B cell (primary cell): Measurements from ENCODE around the gene CTNNA2. TPM values are rescaled to one million over a fixed set of nuclear protein-coding genes. Genes with fewer than 3 reads are reported as not detected.

Experiments used
- ATAC-seq: fragments of 200-7000 bp; cut with Tn5 transposase; one replicate; pipeline ENCODE4 v1.10.0; 2021; ENCODE audit warnings: low read depth, mild to moderate bottlenecking, moderate number of reproducible peaks, moderate library complexity
- CTCF ChIA-PET: fragments of 350-600 bp; sonication (Branson Sonifier 250); formaldehyde crosslinking; loops from one replicate; lab custom pipeline; 2021; ENCODE audit warnings: antibody characterized with exemption, inconsistent platforms; lab: Charles Lee
- POLR2A ChIA-PET: fragments of 350-600 bp; sonication (Branson Sonifier 250); formaldehyde crosslinking; loops from one replicate; lab custom pipeline; 2021; ENCODE audit warnings: antibody characterized with exemption; lab: Charles Lee
- DNase-seq: peaks from one replicate; pipeline ENCODE4 v3.0.0; 2013
- H2AFZ ChIP-seq: 2 replicates; pipeline ENCODE4 v1.6.1; 2012; ENCODE audit warnings: mild to moderate bottlenecking, low read depth, low read length; ENCODE audit not compliant: insufficient read depth, poor library complexity, severe bottlenecking
- H3K27ac ChIP-seq, 2 donors: 1 replicate in 1 of 2; 2 replicates in 1 of 2; pipeline ENCODE4 v1.5.1; 2012 to 2013; ENCODE audit warnings: low read length in 2 of 2, mild to moderate bottlenecking in 2 of 2, moderate library complexity in 1 of 2
- H3K27me3 ChIP-seq, 4 experiments: fragments of 200-600 bp in 1 of 4; sonication (generic) in 1 of 4; replicated peaks in 1 of 4; 1 replicate in 2 of 4; 2 replicates in 2 of 4; pipeline versions ENCODE4 v1.6.1 to v1.7.0; 2013 to 2016; ENCODE audit warnings: low read length in 3 of 4, mild to moderate bottlenecking in 2 of 4, mixed read lengths in 1 of 4, moderate library complexity in 1 of 4; ENCODE audit not compliant: insufficient read depth in 4 of 4, control insufficient read depth in 3 of 4; ENCODE audit errors: control extremely low read depth in 1 of 4
- H3K36me3 ChIP-seq, 2 experiments: replicated peaks in 1 of 2; 1 replicate in 1 of 2; 2 replicates in 1 of 2; pipeline versions ENCODE4 v1.6.1 to v1.7.1; 2013; ENCODE audit warnings: low read length in 1 of 2; ENCODE audit not compliant: insufficient read depth in 2 of 2, control insufficient read depth in 1 of 2; ENCODE audit errors: control extremely low read depth in 1 of 2, extremely low read depth in 1 of 2
- H3K4me1 ChIP-seq, 2 donors: fragments of 200-600 bp in 1 of 2; sonication (generic) in 1 of 2; 1 replicate in 1 of 2; 2 replicates in 1 of 2; pipeline versions ENCODE4 v1.5.1 to v1.6.1; 2013 to 2017; ENCODE audit warnings: low read length in 2 of 2; ENCODE audit not compliant: control insufficient read depth in 2 of 2, insufficient read depth in 2 of 2
- H3K4me2 ChIP-seq: replicated peaks from 2 replicates; pipeline ENCODE3; 2012; ENCODE audit warnings: mild to moderate bottlenecking, low read depth, low read length; ENCODE audit not compliant: poor library complexity, severe bottlenecking
- H3K4me3 ChIP-seq, 5 experiments: fragments of 200-600 bp in 1 of 5; sonication (generic) in 1 of 5; 1 replicate in 3 of 5; 2 replicates in 2 of 5; pipeline versions ENCODE4 v1.5.1 to v1.7.0; 2011 to 2016; ENCODE audit warnings: low read length in 4 of 5, mild to moderate bottlenecking in 4 of 5, low read depth in 2 of 5, control low read depth in 1 of 5, moderate library complexity in 1 of 5; ENCODE audit not compliant: insufficient read depth in 1 of 5; ENCODE audit errors: control extremely low read depth in 1 of 5, extremely low read depth in 1 of 5
- H3K79me2 ChIP-seq: fragments of 200-600 bp; sonication (generic); one replicate; pipeline ENCODE4 v1.6.0; 2016; ENCODE audit warnings: low read length; ENCODE audit not compliant: control insufficient read depth, insufficient read depth
- H3K9ac ChIP-seq: fragments of 200-600 bp; sonication (generic); 2 replicates; pipeline ENCODE4 v1.6.1; 2017; ENCODE audit warnings: mild to moderate bottlenecking, low read length, moderate library complexity
- H3K9me3 ChIP-seq, 3 donors: one replicate each; pipeline versions ENCODE4 v1.6.1 to v1.7.1; 2013; ENCODE audit warnings: low read length in 2 of 3; ENCODE audit not compliant: control insufficient read depth in 2 of 3, insufficient read depth in 1 of 3; ENCODE audit errors: control extremely low read depth in 1 of 3
- H4K20me1 ChIP-seq: 2 replicates; pipeline ENCODE4 v1.6.0; 2012; ENCODE audit warnings: mild to moderate bottlenecking, low read length; ENCODE audit not compliant: insufficient read depth, control insufficient read depth, poor library complexity, severe bottlenecking
- H3K27ac Mint-ChIP-seq: one replicate; pipeline ENCODE4 v1.8.0; 2021; ENCODE audit warnings: mixed read lengths
- H3K27me3 Mint-ChIP-seq: one replicate; pipeline ENCODE4 v1.8.0; 2021; ENCODE audit warnings: mixed read lengths
- H3K4me1 Mint-ChIP-seq: one replicate; pipeline ENCODE4 v1.8.0; 2021; ENCODE audit warnings: mixed read lengths
- H3K4me3 Mint-ChIP-seq: one replicate; pipeline ENCODE4 v1.8.0; 2021; ENCODE audit warnings: mixed read lengths
- H3K9me3 Mint-ChIP-seq: one replicate; pipeline ENCODE4 v1.8.0; 2022; ENCODE audit warnings: mixed read lengths; ENCODE audit not compliant: insufficient read depth
- EZH2 ChIP-seq: IDR thresholded peaks from 2 replicates; pipeline ENCODE4 v1.6.1; 2012; ENCODE audit warnings: borderline replicate concordance, low read depth, mild to moderate bottlenecking, moderate library complexity, low read length; ENCODE audit not compliant: insufficient read depth, poor library complexity, severe bottlenecking
- WGBS: methylation state at CpG from one replicate; pipeline ENCODE4 v1.1.5; 2013; ENCODE audit warnings: missing lambda C conversion rate; ENCODE audit not compliant: insufficient coverage; 5-methylcytosine and 5-hydroxymethylcytosine counted together
- intact Hi-C: fragments of 100-400 bp; cut with micrococcal nuclease; formaldehyde crosslinking; loops from one replicate; pipeline ENCODE4 v1.10.0; 2022
- polyA plus RNA-seq: library from polyadenylated mRNA; depleted of rRNA; stranded (reverse); fragments of >200 nt; gene quantifications from 2 replicates; pipeline ENCODE4 v1.2.3, GENCODE V29; 2012
- total RNA-seq, 2 donors: library from RNA; stranded (reverse); fragments of 120-200 nt in 1 of 2; gene quantifications; 1 replicate in 1 of 2; 2 replicates in 1 of 2; pipeline versions ENCODE4 v1.2.3 to v1.2.4, GENCODE V29; 2013 to 2022
- TF ChIP-seq, protein P1 (sequence below): fragments of 200-600 bp; IDR thresholded peaks from one replicate; pipeline ENCODE4 v1.8.0; 2022; ENCODE audit warnings: antibody characterized with exemption, mild to moderate bottlenecking

Gene CTNNA2
- total and polyA plus RNA-seq, 2 donors (not counting 1 experiment from before 2014, with no cell fraction given), result not detected

DNA sequence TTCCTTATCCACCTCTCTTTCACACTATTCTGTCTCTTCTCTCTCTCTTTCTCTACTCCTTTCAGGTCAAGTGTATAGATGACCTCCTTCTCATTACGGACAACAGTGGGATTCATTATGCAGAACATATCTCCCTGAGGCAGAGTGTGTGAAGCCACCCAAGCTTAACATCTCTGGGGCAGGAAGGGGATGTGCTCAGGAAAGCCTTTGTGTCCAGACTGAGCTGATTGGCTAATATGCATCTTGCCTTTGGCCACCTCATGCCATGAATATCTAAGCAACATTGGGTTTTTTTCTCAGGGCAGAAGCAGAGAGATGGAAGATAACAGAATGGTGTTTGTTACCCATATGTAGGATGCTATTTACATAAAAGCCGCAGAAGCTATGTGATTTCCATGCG lies 1003.1 kb downstream of the CTNNA2 start:
- H3K4me1 Mint-ChIP-seq, result no peaks in the 10 kb centered on the region
- H3K4me3 ChIP-seq, result no peak overlapping the region
- peaks cover 0 to 5% (median 0%) of the 10 kb centered on the region in 3 donors for H3K9me3 ChIP-seq
- CTCF ChIA-PET, result no interaction called here
- no peak for TF ChIP-seq EZH2
- TF ChIP-seq, protein P1, sequence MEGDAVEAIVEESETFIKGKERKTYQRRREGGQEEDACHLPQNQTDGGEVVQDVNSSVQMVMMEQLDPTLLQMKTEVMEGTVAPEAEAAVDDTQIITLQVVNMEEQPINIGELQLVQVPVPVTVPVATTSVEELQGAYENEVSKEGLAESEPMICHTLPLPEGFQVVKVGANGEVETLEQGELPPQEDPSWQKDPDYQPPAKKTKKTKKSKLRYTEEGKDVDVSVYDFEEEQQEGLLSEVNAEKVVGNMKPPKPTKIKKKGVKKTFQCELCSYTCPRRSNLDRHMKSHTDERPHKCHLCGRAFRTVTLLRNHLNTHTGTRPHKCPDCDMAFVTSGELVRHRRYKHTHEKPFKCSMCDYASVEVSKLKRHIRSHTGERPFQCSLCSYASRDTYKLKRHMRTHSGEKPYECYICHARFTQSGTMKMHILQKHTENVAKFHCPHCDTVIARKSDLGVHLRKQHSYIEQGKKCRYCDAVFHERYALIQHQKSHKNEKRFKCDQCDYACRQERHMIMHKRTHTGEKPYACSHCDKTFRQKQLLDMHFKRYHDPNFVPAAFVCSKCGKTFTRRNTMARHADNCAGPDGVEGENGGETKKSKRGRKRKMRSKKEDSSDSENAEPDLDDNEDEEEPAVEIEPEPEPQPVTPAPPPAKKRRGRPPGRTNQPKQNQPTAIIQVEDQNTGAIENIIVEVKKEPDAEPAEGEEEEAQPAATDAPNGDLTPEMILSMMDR, result no peak
- POLR2A ChIA-PET, result no interaction called here
- intact Hi-C loops, result no loop called here
- H2AFZ ChIP-seq, result no peak overlapping the region
- H3K36me3 ChIP-seq, result no peaks in the 10 kb centered on the region
- peaks cover 5% of the 10 kb centered on the region for H3K9me3 Mint-ChIP-seq
- no peaks in the 10 kb centered on the region for H4K20me1 ChIP-seq
- H3K4me1 ChIP-seq, result no peaks in the 10 kb centered on the region
- ATAC-seq (no peak), DNase-seq (no peak)
- H3K4me3 Mint-ChIP-seq, result no peak overlapping the region
- no peak overlapping the region for H3K4me2 ChIP-seq
- WGBS, result 100% methylated on average over 2 of the region's 3 CpGs
- H3K9ac ChIP-seq, result no peak overlapping the region
- H3K27ac Mint-ChIP-seq, result no peak overlapping the region
- H3K27ac ChIP-seq, result no peak overlapping the region
- H3K27me3 Mint-ChIP-seq, result no peaks in the 10 kb centered on the region
- no peaks in the 10 kb centered on the region for H3K27me3 ChIP-seq
- H3K79me2 ChIP-seq, result no peaks in the 10 kb centered on the region

DNA sequence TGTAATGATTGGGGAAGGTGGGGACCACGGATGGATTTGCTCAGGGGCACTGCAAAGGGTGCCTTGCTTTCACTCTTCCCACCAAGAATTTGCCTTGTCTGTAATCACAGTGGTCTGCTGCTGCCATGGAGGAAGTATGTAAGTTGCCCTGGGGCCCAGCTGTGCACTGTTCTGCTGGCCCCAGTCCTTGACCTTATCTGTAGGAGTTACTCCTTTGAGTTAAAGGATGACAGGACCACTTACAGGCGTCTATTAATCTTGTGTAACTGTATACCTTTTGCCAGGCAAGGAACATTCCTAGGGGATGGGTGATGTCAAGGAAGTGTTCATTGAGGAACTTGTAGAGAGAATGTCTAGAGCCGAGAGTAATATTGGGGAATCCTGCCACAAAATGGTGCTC lies 1004.5 kb downstream of the CTNNA2 start:
- Histone ChIP-seq H3K9ac (no peak overlapping the region), H3K36me3 (no peaks in the 10 kb centered on the region), H3K4me2 (no peak overlapping the region), H2AFZ (no peak overlapping the region), H3K4me1 (no peaks in the 10 kb centered on the region), H3K9me3 (peaks cover 0 to 6% (median 0%) of the 10 kb centered on the region in 3 donors), H3K4me3 (no peak overlapping the region), H4K20me1 (no peaks in the 10 kb centered on the region), H3K27ac (no peak overlapping the region), H3K79me2 (no peaks in the 10 kb centered on the region), H3K27me3 (no peaks in the 10 kb centered on the region)
- POLR2A ChIA-PET, result no interaction called here
- CTCF ChIA-PET, result no interaction called here
- no peaks in the 10 kb centered on the region for H3K4me1 Mint-ChIP-seq
- H3K27ac Mint-ChIP-seq, result no peak overlapping the region
- no peak for ATAC-seq
- DNase-seq, result no peak
- peaks cover 5% of the 10 kb centered on the region for H3K9me3 Mint-ChIP-seq
- H3K27me3 Mint-ChIP-seq, result no peaks in the 10 kb centered on the region
- no peak overlapping the region for H3K4me3 Mint-ChIP-seq
- TF ChIP-seq EZH2, result no peak
- TF ChIP-seq, protein P1, result no peak
- intact Hi-C loops, result no loop called here
- WGBS, result 92% methylated on average over 2 of the region's 3 CpGs
